K562 (cell line): ENCODE data around the gene RGS9BP.

Experiments
- NFE2L1 ChIP-seq: fragments of 450-650 bp; IDR thresholded peaks from 2 replicates; pipeline ENCODE4 v1.6.1; 2016; ENCODE audit warnings: missing genetic modification characterization, low read depth, mild to moderate bottlenecking, missing compliant biosample characterization, moderate library complexity, borderline replicate concordance
- NR2C1 ChIP-seq, 2 experiments: fragments of 450-650 bp; IDR thresholded peaks; 2 replicates each; pipeline ENCODE4 v1.6.1; 2017; ENCODE audit warnings: mild to moderate bottlenecking in 2 of 2, antibody characterized with exemption in 1 of 2, inconsistent platforms in 1 of 2, missing compliant biosample characterization in 1 of 2, missing genetic modification characterization in 1 of 2
- PCBP1 ChIP-seq: fragments of 200-400 bp; formaldehyde crosslinking; IDR thresholded peaks from 2 replicates; pipeline ENCODE4 v1.6.1; 2018; ENCODE audit warnings: mild to moderate bottlenecking, low read depth, low read length; ENCODE audit not compliant: poor library complexity, severe bottlenecking
- RBBP5 ChIP-seq: fragments of 200-600 bp; sonication (generic); IDR thresholded peaks from 2 replicates; pipeline ENCODE4 v1.6.1; 2012; ENCODE audit warnings: borderline replicate concordance, mild to moderate bottlenecking, low read length, control low read depth, inconsistent platforms; ENCODE audit not compliant: insufficient read depth, poor library complexity, severe bottlenecking
- RHOXF2B ChIP-seq: fragments of 250-450 bp; sonication (Bioruptor Pico); conservative IDR thresholded peaks from 2 replicates; pipeline ENCODE4 v1.5.1; 2021
- ZBED1 ChIP-seq: IDR thresholded peaks from 2 replicates; pipeline ENCODE4 v1.6.1; 2014
- ZNF124 ChIP-seq: sonication (generic); formaldehyde crosslinking; IDR thresholded peaks from 2 replicates; pipeline ENCODE4 v1.8.1; 2022; ENCODE audit warnings: missing genetic modification reagents

- TF ChIP-seq RHOXF2B (CRISPR knock-in tag) (no peak), RBBP5 (no peak), NFE2L1 (tag) (no peak), ZBED1 (no peak), ZNF124 (CRISPR knock-in tag) (no peak), PCBP1 (no peak), NR2C1 (IDR thresholded peaks at IDR 0.05) (no peak), NR2C1 (tag; IDR thresholded peaks at IDR 0.05) (no peak)
Measured at GRCh38 chr19:32662186-32662585, 13.5 kb upstream of the RGS9BP start.
